ENCODE data around the gene TMPRSS11E.
A peak's percentile ranks its signal among the peaks of the same experiment; 100 is the strongest.
"Not testable (repeated sequence)": the region's sequence is repeated elsewhere in the genome, so short reads cannot be mapped to it uniquely, and the experiment has no call there.

TMPRSS11E gene

DNA sequence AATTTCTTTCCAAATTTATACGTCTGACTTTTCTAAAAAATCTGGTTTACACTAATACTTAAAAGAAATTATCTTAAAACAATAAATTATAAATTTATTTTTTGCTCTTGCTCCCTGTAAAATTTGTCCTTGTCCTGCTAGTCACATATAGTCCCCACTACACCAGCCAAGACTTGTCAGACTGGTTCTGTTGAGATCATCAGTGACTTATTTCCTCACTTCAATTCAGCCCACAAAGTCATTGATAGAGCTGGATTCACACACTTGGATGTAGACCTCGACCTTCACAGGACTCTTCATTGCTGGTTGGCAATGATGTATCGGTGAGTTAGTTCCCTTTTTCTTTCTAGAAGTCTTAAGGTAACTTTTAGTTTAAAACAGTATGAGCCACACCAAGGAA, at the start of gene TMPRSS11E:
Gene TMPRSS11E, plus strand, starts transcription at position 263 of the 400 bp plus-strand sequence. Its CDS starts 50 bp downstream, at position 313.
- Histone ChIP-seq H3K9me3 (ENCODE audit: control insufficient read depth, insufficient read depth, low read length) (no peaks in the 10 kb centered on the region), H3K36me3 (ENCODE audit: control insufficient read depth, insufficient read depth, low read length) (no peaks in the 10 kb centered on the region), H3K4me1 (ENCODE audit: control insufficient read depth, insufficient read depth, low read length) (peaks cover 57% of the 10 kb centered on the region), H3K27me3 (ENCODE audit: control insufficient read depth, insufficient read depth, low read length) (no peaks in the 10 kb centered on the region), H3K9ac (ENCODE audit: low read depth, low read length) (no peak within 1 kb of the TSS), H3K27ac (ENCODE audit: low read depth, low read length) (peak within 1 kb of the TSS; percentile 27), H3K4me3 (ENCODE audit: low read depth, low read length) (no peak within 1 kb of the TSS)

DNA sequence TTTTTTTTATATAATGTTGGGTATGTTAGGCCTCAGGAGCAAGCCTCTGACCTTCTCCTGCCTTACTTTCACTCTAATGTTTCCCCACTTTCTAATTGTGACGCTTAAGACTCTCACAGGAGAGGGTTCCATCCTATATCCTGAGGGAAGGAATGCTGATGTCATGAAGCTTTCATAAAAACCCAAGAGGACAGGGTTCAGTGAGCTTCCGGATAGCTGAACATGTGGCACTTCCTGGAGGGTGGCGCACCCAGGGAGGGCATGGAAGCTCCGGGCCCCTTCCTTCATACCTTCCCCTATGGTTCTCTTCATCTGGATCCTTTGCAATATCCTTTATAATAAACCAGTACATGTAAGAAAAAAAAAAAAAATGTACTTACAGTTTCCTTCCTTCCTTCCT, 48.0 kb upstream of the TMPRSS11E start:
- H3K27me3 ChIP-seq (ENCODE audit: control insufficient read depth, insufficient read depth, low read length), result no peaks in the 10 kb centered on the region
- peaks cover 9% of the 10 kb centered on the region for H3K4me1 ChIP-seq (ENCODE audit: control insufficient read depth, insufficient read depth, low read length)
- H3K9ac ChIP-seq (ENCODE audit: low read depth, low read length), result no peak overlapping the region
- no peaks in the 10 kb centered on the region for H3K36me3 ChIP-seq (ENCODE audit: control insufficient read depth, insufficient read depth, low read length)
- no peak overlapping the region for H3K27ac ChIP-seq (ENCODE audit: low read depth, low read length)
- no peak overlapping the region for H3K4me3 ChIP-seq (ENCODE audit: low read depth, low read length)
- H3K9me3 ChIP-seq (ENCODE audit: control insufficient read depth, insufficient read depth, low read length), result no peaks in the 10 kb centered on the region

DNA sequence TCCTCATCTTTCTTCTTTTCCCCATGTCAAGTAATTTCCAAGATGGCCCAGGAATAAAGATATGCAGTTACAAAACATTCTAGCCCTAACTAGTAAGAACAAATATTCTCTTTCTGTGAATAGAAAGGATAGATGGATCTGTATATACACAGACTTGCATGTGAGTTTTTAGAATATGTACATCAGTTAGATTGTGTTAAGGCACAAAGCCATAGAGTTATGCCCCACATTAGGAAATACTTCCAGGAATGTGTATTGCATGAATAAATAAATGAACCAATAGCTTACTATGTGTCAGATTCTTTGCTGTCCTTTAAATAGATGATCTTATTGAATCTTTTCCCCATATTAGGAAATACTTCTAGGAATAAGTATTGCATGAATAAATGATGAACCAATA, 46.0 kb upstream of the TMPRSS11E start:
- Histone ChIP-seq H3K4me3 (ENCODE audit: low read depth, low read length) (no peak overlapping the region), H3K4me1 (ENCODE audit: control insufficient read depth, insufficient read depth, low read length) (peaks cover 25% of the 10 kb centered on the region), H3K27ac (ENCODE audit: low read depth, low read length) (no peak overlapping the region), H3K27me3 (ENCODE audit: control insufficient read depth, insufficient read depth, low read length) (no peaks in the 10 kb centered on the region), H3K9me3 (ENCODE audit: control insufficient read depth, insufficient read depth, low read length) (no peaks in the 10 kb centered on the region), H3K36me3 (ENCODE audit: control insufficient read depth, insufficient read depth, low read length) (no peaks in the 10 kb centered on the region), H3K9ac (ENCODE audit: low read depth, low read length) (no peak overlapping the region)

DNA sequence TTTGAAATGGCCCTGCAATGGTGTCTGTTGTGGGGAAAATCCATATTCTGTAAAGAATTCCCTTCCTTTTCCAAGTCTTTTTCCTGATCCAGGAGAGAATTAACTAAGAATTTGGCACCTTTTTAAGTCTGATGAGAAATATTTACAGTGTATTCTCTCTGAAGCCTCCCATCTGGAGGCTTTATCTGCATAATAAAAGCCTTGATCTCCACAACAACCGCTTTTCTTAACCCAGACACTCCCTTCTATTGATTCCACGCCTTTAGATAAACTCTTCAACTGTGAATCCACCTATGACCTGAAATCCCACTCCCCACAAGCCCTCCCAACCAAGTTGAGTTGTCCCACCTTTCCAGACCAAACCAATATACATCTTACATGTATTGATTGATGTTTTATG, 43.1 kb upstream of the TMPRSS11E start:
- Histone ChIP-seq H3K27me3 (ENCODE audit: control insufficient read depth, insufficient read depth, low read length) (no peaks in the 10 kb centered on the region), H3K4me3 (ENCODE audit: low read depth, low read length) (peak overlapping the region; percentile 19; the same call in 1 of the 2 replicates), H3K9ac (ENCODE audit: low read depth, low read length) (peak overlapping the region; percentile 64), H3K9me3 (ENCODE audit: control insufficient read depth, insufficient read depth, low read length) (no peaks in the 10 kb centered on the region), H3K4me1 (ENCODE audit: control insufficient read depth, insufficient read depth, low read length) (peaks cover 51% of the 10 kb centered on the region), H3K36me3 (ENCODE audit: control insufficient read depth, insufficient read depth, low read length) (no peaks in the 10 kb centered on the region), H3K27ac (ENCODE audit: low read depth, low read length) (peak overlapping the region; percentile 100)

DNA sequence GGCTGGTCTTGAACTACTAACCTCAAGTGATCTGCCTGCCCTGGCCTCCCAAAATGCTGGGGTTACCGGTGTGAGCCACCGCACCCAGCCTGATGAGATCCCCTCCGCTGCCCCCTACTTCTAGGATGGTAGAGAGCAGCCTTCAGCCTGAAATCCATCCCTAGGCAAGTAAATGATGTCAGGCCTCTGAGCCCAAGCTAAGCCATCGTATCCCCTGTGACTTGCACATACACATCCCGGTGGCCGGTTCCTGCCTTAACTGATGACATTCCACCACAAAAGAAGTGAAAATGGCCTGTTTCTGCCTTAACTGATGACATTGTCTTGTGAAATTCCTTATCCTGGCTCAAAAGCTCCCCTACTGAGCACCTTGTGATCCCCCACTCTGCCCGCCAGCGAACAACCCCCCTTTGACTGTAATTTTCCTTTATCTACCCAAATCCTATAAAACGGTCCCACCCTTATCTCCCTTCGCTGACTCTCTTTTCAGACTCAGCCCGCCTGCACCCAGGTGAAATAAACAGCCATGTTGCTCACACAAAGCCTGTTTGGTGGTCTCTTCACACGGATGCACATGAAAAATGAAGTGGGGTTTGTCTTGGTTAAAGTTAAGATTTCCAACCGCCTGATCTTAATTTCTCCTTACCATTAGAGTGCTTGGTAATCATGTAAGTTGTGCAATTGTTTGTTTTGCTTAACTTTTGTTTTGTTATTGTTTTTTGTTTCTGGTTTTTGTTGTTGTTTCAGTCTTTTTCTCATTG, 41.4 kb upstream of the TMPRSS11E start:
- Histone ChIP-seq H3K4me3 (ENCODE audit: low read depth, low read length) (peak overlapping the region; percentile 60), H3K27ac (ENCODE audit: low read depth, low read length) (peak overlapping the region; percentile 100), H3K9ac (ENCODE audit: low read depth, low read length) (peak overlapping the region; percentile 97), H3K4me1 (ENCODE audit: control insufficient read depth, insufficient read depth, low read length) (peaks cover 69% of the 10 kb centered on the region)
- not testable (repeated sequence) for H3K9me3 ChIP-seq (ENCODE audit: control insufficient read depth, insufficient read depth, low read length); H3K36me3 ChIP-seq (ENCODE audit: control insufficient read depth, insufficient read depth, low read length); H3K27me3 ChIP-seq (ENCODE audit: control insufficient read depth, insufficient read depth, low read length)

- Histone ChIP-seq H3K36me3 (ENCODE audit: control insufficient read depth, insufficient read depth, low read length) (peaks cover 5% of the 10 kb centered on the region; the same call in 1 of the 2 replicates), H3K27me3 (ENCODE audit: control insufficient read depth, insufficient read depth, low read length) (no peaks in the 10 kb centered on the region), H3K4me1 (ENCODE audit: control insufficient read depth, insufficient read depth, low read length) (peaks cover 71% of the 10 kb centered on the region), H3K9me3 (ENCODE audit: control insufficient read depth, insufficient read depth, low read length) (no peaks in the 10 kb centered on the region), H3K9ac (ENCODE audit: low read depth, low read length) (peak overlapping the region; percentile 97), H3K27ac (ENCODE audit: low read depth, low read length) (peak overlapping the region; percentile 100), H3K4me3 (ENCODE audit: low read depth, low read length) (peak overlapping the region; percentile 60)
Observed at GRCh38 chr4:68406479-68406859, 40.8 kb upstream of the TMPRSS11E start.

- H3K27ac ChIP-seq (ENCODE audit: low read depth, low read length), result peak overlapping the region; percentile 100
- H3K9me3 ChIP-seq (ENCODE audit: control insufficient read depth, insufficient read depth, low read length); H3K36me3 ChIP-seq (ENCODE audit: control insufficient read depth, insufficient read depth, low read length); H3K27me3 ChIP-seq (ENCODE audit: control insufficient read depth, insufficient read depth, low read length): not testable (repeated sequence)
- H3K4me3 ChIP-seq (ENCODE audit: low read depth, low read length), result peak overlapping the region; percentile 60
- peak overlapping the region; percentile 97 for H3K9ac ChIP-seq (ENCODE audit: low read depth, low read length)
- H3K4me1 ChIP-seq (ENCODE audit: control insufficient read depth, insufficient read depth, low read length), result peaks cover 71% of the 10 kb centered on the region
Observed at GRCh38 chr4:68407015-68407867, 40.0 kb upstream of the TMPRSS11E start.

- peaks cover 5% of the 10 kb centered on the region; the same call in 1 of the 2 replicates for H3K36me3 ChIP-seq (ENCODE audit: control insufficient read depth, insufficient read depth, low read length)
- H3K9ac ChIP-seq (ENCODE audit: low read depth, low read length), result peak overlapping the region; percentile 97
- no peaks in the 10 kb centered on the region for H3K9me3 ChIP-seq (ENCODE audit: control insufficient read depth, insufficient read depth, low read length)
- peak overlapping the region; percentile 100 for H3K27ac ChIP-seq (ENCODE audit: low read depth, low read length)
- H3K4me3 ChIP-seq (ENCODE audit: low read depth, low read length), result peak overlapping the region; percentile 60
- no peaks in the 10 kb centered on the region for H3K27me3 ChIP-seq (ENCODE audit: control insufficient read depth, insufficient read depth, low read length)
- H3K4me1 ChIP-seq (ENCODE audit: control insufficient read depth, insufficient read depth, low read length), result peaks cover 71% of the 10 kb centered on the region
Observed at GRCh38 chr4:68407868-68408190, 39.4 kb upstream of the TMPRSS11E start.

GRCh38 chr4:68410149-68410548, 37.1 kb upstream of the TMPRSS11E start:
- Histone ChIP-seq H3K36me3 (ENCODE audit: control insufficient read depth, insufficient read depth, low read length) (peaks cover 5% of the 10 kb centered on the region; the same call in 1 of the 2 replicates), H3K27ac (ENCODE audit: low read depth, low read length) (peak overlapping the region; percentile 100), H3K9ac (ENCODE audit: low read depth, low read length) (no peak overlapping the region)

DNA sequence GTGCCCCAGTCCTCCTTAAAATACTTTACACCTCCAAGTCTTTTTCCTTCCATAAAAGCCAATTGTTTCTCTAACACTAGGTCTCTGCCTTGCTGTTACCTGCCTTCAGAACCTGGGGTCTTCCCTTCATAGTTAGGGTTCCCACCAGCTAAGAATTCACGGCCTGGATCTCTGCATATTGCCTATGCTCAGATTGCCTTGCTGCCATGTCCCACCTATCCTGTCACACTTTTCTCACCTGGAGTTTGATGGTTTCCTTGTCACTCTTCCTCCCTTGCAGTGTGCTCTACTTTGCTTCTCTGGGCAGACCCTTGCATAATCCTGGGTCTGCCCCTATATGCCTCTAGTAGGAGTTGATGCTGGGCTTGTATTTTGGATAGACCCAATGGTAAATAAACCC, 36.6 kb upstream of the TMPRSS11E start:
- no peaks in the 10 kb centered on the region for H3K27me3 ChIP-seq (ENCODE audit: control insufficient read depth, insufficient read depth, low read length)
- H3K36me3 ChIP-seq (ENCODE audit: control insufficient read depth, insufficient read depth, low read length), result peaks cover 5% of the 10 kb centered on the region; the same call in 1 of the 2 replicates
- no peaks in the 10 kb centered on the region for H3K9me3 ChIP-seq (ENCODE audit: control insufficient read depth, insufficient read depth, low read length)

More at GRCh38 chr4:68410149-68410548, 37.1 kb upstream of the TMPRSS11E start:
- Histone ChIP-seq H3K4me1 (ENCODE audit: control insufficient read depth, insufficient read depth, low read length) (peaks cover 56% of the 10 kb centered on the region), H3K27me3 (ENCODE audit: control insufficient read depth, insufficient read depth, low read length) (no peaks in the 10 kb centered on the region), H3K4me3 (ENCODE audit: low read depth, low read length) (no peak overlapping the region), H3K9me3 (ENCODE audit: control insufficient read depth, insufficient read depth, low read length) (no peaks in the 10 kb centered on the region)

DNA sequence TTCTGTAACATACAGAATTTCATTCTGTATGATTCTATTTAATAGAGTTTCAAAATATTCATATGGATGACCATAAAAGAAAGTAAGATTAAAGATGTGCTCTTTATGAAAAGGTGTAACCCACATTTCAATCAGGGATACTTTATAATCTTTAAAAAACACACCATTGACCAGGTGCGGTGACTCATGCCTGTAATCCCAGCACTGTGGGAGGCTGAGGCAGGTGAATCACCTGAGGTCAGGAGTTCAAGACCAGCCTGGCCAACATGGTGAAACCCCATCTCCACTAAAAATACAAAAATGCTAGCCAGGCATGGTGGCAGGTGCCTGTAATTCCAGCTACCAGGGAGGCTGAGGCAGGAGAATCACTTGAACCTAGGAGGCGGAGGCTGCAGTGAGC, 35.2 kb upstream of the TMPRSS11E start:
- H3K4me3 ChIP-seq (ENCODE audit: low read depth, low read length); H3K27ac ChIP-seq (ENCODE audit: low read depth, low read length); H3K36me3 ChIP-seq (ENCODE audit: control insufficient read depth, insufficient read depth, low read length); H3K9me3 ChIP-seq (ENCODE audit: control insufficient read depth, insufficient read depth, low read length); H3K27me3 ChIP-seq (ENCODE audit: control insufficient read depth, insufficient read depth, low read length); H3K9ac ChIP-seq (ENCODE audit: low read depth, low read length): not testable (repeated sequence)
- H3K4me1 ChIP-seq (ENCODE audit: control insufficient read depth, insufficient read depth, low read length), result peaks cover 41% of the 10 kb centered on the region

More for the DNA sequence above, 36.6 kb upstream of the TMPRSS11E start:
- Histone ChIP-seq H3K9ac (ENCODE audit: low read depth, low read length) (no peak overlapping the region), H3K27ac (ENCODE audit: low read depth, low read length) (peak overlapping the region; percentile 100), H3K4me1 (ENCODE audit: control insufficient read depth, insufficient read depth, low read length) (peaks cover 51% of the 10 kb centered on the region), H3K4me3 (ENCODE audit: low read depth, low read length) (no peak overlapping the region)

Data from HUES48 (cell line).